ENCODE measurements around the gene TMEM115.
"Not testable (repeated sequence)": the region's sequence is repeated elsewhere in the genome, so short reads cannot be mapped to it uniquely, and the experiment has no call there.

Gene TMEM115

DNA sequence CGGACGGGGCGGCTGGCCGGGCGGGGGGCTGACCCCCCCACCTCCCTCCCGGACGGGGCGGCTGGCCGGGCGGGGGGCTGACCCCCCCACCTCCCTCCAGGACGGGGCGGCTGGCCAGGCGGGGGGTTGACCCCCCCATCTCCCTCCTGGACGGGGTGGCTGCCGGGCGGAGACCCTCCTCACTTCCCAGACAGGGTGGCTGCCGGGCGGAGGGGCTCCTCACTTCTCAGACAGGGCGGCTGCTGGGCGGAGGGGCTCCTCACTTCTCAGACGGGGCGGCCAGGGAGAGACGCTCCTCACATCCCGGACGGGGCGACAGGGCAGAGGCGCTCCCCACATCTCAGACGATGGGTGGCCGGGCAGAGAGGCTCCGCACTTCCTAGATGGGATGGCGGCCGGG, 47.3 kb downstream of the TMEM115 start:
- DNase-seq: not testable (repeated sequence)
